Measurements from ENCODE around the gene PLXNA4.

Gene PLXNA4

GRCh38 chr7:132440151-132440550 lies 136.1 kb downstream of the PLXNA4 start:
- Histone ChIP-seq H3K27me3 (ENCODE audit: insufficient read depth, low read length) (no peaks in the 10 kb centered on the region), H3K9ac (ENCODE audit: low read length) (no peak overlapping the region), H3K36me3 (ENCODE audit: insufficient read depth, low read length) (no peaks in the 10 kb centered on the region), H2AFZ (ENCODE audit: low read length) (no peak overlapping the region), H3K9me2 (ENCODE audit: low read depth, low read length) (no peaks in the 10 kb centered on the region), H3K27ac (ENCODE audit: low read depth, low read length, poor library complexity, severe bottlenecking) (no peak overlapping the region), H3K4me2 (ENCODE audit: low read length) (no peak overlapping the region), H3K4me3 (ENCODE audit: low read depth, low read length, poor library complexity, severe bottlenecking) (no peak overlapping the region), H3K9me3 (ENCODE audit: low read length) (no peaks in the 10 kb centered on the region), H3F3A (ENCODE audit: insufficient read depth, low read length) (no peaks in the 10 kb centered on the region), H3K79me2 (ENCODE audit: insufficient read depth, low read length) (no peaks in the 10 kb centered on the region), H4K20me1 (ENCODE audit: insufficient read depth, low read length) (no peaks in the 10 kb centered on the region), H3K4me1 (ENCODE audit: insufficient read depth, low read length, severe bottlenecking) (no peaks in the 10 kb centered on the region)
- TF ChIP-seq CTCF (IDR thresholded peaks at IDR 0.05; ENCODE audit: low read length) (no peak), EZH2 (IDR thresholded peaks at IDR 0.05; ENCODE audit: borderline replicate concordance, low read length) (no peak)

GRCh38 chr7:132438926-132439325 lies 137.3 kb downstream of the PLXNA4 start:
- Histone ChIP-seq H2AFZ (ENCODE audit: low read length) (no peak overlapping the region), H3K36me3 (ENCODE audit: insufficient read depth, low read length) (no peaks in the 10 kb centered on the region), H3K4me3 (ENCODE audit: low read depth, low read length, poor library complexity, severe bottlenecking) (no peak overlapping the region), H3K4me2 (ENCODE audit: low read length) (no peak overlapping the region), H3F3A (ENCODE audit: insufficient read depth, low read length) (no peaks in the 10 kb centered on the region), H3K4me1 (ENCODE audit: insufficient read depth, low read length, severe bottlenecking) (no peaks in the 10 kb centered on the region), H3K79me2 (ENCODE audit: insufficient read depth, low read length) (no peaks in the 10 kb centered on the region), H3K9me2 (ENCODE audit: low read depth, low read length) (no peaks in the 10 kb centered on the region), H3K27me3 (ENCODE audit: insufficient read depth, low read length) (no peaks in the 10 kb centered on the region), H4K20me1 (ENCODE audit: insufficient read depth, low read length) (no peaks in the 10 kb centered on the region), H3K9ac (ENCODE audit: low read length) (no peak overlapping the region), H3K9me3 (ENCODE audit: low read length) (no peaks in the 10 kb centered on the region), H3K27ac (ENCODE audit: low read depth, low read length, poor library complexity, severe bottlenecking) (no peak overlapping the region)
- no peak for TF ChIP-seq EZH2 (IDR thresholded peaks at IDR 0.05; ENCODE audit: borderline replicate concordance, low read length)
- no peak for TF ChIP-seq CTCF (IDR thresholded peaks at IDR 0.05; ENCODE audit: low read length)

- no peak overlapping the region for H3K9ac ChIP-seq (ENCODE audit: low read length)
- no peaks in the 10 kb centered on the region for H3K79me2 ChIP-seq (ENCODE audit: insufficient read depth, low read length)
- no peak overlapping the region for H3K4me3 ChIP-seq (ENCODE audit: low read depth, low read length, poor library complexity, severe bottlenecking)
- H3K9me3 ChIP-seq (ENCODE audit: low read length): no peaks in the 10 kb centered on the region
- H3K27ac ChIP-seq (ENCODE audit: low read depth, low read length, poor library complexity, severe bottlenecking): no peak overlapping the region
- no peaks in the 10 kb centered on the region for H3K36me3 ChIP-seq (ENCODE audit: insufficient read depth, low read length)
- no peaks in the 10 kb centered on the region for H3K27me3 ChIP-seq (ENCODE audit: insufficient read depth, low read length)
- TF ChIP-seq CTCF (IDR thresholded peaks at IDR 0.05; ENCODE audit: low read length) (no peak), EZH2 (IDR thresholded peaks at IDR 0.05; ENCODE audit: borderline replicate concordance, low read length) (no peak)
- no peaks in the 10 kb centered on the region for H3K4me1 ChIP-seq (ENCODE audit: insufficient read depth, low read length, severe bottlenecking)
- no peak overlapping the region for H2AFZ ChIP-seq (ENCODE audit: low read length)
- no peaks in the 10 kb centered on the region for H4K20me1 ChIP-seq (ENCODE audit: insufficient read depth, low read length)
- H3K9me2 ChIP-seq (ENCODE audit: low read depth, low read length): no peaks in the 10 kb centered on the region
- H3F3A ChIP-seq (ENCODE audit: insufficient read depth, low read length): no peaks in the 10 kb centered on the region
- no peak overlapping the region for H3K4me2 ChIP-seq (ENCODE audit: low read length)
Observed at GRCh38 chr7:132437730-132438129, 138.5 kb downstream of the PLXNA4 start.
